ENCODE data around the gene WDR38.

WDR38 gene

DNA sequence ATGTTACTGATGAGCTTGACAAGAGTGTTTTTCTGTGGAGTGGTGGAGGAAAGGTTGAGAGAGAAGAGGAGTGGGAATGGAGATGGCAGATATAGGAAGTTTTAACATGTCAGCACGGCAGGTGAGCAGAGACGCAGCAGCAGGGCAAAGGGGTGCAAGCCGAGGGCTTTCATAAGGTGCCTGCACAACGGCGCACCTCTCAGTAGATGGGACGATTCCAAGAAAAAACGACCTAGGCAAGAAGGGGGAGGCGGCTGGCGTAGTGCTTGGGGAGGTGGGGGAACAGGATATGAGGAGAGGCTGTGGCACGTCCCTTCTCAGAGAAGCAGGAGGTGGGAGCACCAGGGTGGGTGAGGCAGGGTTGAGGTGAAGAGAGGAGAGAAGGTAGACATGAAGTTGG is 33.2 kb downstream of the WDR38 start:
- no peak for DNase-seq

DNA sequence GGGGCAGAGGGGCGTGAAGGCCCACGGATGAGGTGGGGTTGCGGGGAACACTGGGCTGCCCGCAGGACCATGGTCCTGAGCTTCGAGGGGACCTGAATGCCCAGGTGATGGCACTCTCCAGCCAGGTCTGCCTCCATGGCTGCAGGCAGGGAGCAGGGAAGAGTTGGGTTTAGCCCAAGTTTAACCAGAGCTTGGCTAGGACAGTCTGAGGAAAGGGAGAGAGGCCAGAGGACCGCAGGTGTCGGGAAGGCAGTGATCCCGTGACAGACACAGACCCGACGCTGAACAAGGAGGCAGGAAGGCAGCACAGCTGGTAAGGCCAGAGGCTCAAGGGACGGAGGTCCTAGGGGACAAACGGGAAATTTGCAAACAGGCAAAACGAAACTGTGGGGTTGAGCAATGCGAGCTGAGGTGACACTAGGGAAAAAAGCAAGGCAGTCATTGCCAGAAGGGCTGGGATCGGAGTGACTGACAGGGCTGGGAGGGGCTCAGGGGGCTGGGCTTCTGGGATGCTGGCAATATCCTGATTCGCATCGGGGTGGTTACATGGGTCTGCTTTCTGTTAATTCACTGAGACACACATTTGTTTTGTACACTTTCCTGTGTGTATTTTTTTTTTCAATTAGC is 33.7 kb downstream of the WDR38 start:
- no peak for DNase-seq

DNA sequence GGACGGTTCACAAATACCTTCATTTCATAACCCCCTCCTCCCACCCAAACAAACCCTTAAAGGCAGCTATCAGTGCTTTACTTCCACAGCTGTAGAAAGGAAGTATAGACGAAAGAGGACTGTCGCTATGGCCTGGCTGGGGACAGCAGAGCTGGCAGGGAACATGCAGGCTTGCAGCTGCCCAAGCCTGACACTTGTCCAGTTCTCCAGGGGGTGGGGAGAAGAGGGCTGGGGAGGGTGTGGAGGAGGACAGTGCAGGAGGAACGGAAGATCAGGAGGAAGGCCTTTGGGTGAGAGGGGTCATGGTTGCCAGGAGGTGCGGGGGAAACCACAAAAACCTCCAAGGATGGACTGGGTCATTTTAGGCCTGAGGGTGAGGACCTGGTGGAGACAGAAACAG is 34.6 kb downstream of the WDR38 start:
- DNase-seq = no peak

DNA sequence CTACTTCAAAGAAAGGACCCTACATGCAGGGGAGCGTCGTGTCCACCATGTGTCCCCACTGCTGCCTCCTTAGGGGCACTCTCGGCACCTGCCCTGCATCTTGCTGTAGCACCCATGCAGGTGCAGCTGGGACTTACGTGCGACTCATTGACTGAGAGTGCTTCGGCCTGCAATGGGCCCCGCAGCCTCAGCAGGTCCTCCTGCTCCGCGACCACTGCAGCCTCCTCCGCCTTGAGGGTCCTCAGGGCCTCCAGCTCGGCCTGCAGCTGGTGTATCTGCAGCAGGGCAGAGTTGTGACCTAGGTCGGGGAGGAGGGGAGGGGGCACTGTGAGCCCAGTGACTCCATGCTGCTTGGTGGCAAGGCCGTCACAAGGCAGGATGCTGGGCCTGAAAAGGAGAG is 35.7 kb downstream of the WDR38 start:
- no peak for DNase-seq

DNA sequence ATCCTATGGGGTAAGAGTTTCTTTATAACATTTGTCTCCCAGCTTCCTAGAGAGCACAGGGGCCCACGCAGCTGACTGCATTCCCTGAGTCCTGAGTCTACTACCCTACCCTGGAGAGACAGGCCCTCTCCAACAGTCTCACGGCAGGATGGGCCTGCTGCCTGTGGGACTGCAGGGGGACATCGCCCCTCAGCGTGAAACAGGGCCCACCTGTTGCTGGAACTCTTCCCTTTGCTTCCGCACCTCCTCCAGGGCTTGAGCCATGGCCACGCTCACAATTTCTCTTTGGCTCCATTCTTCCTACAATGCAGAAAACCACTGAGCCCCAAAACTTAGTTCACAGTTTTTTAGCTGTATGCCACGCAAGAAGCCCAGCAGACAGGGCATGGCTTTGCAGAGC is 36.9 kb downstream of the WDR38 start:
- no peak for DNase-seq

DNA sequence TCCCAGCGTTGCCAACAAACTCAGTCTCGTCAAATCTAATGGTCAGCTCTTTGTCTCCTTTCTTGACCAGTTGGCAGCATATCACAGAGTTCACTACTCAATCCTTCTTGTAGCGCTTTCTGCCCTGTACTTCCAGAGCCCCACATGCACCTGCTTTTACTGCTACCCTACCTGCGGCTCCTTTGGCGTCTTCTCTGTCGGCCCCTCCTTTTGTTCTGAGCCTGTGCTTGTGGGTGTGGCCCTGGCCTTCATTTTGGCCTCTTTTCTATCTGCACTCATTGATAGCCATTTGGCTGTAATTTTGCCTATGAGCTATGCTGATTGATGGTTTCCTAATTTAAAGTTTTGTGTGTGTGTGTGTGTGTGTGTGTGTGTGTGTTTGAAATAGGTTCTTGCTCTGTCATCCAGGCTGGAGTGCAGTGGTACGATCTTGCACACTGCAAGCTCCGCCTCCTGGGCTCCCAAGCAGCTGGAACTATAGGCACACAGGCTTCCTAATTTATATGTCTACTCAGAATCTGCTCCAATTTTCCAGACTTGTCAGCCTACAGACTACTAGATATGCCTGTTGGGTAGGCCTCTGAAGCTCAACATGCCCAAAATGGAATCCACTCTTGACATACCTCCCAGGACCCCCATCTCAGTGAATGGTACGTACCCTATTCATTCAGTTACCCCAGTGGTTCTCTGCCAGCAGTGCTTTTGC is 40.9 kb downstream of the WDR38 start:
- no peak for DNase-seq

DNA sequence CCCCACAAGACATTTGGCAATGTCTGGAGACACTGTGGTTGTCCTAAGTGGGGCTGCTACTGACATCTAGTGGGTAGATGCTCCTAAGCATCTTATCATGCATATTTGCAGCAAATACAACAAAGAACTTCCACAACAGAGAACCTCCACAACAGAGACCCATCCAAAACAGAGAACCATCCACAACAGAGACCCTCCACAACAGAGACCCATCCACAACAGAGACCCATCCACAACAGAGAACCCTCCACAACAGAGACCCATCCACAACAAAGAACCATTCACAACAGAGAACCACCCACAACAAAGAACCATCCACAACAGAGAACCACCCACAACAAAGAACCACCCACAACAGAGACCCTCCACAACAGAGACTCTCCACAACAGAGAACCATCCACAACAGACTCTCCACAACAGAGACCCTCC is 41.5 kb downstream of the WDR38 start:
- DNase-seq = peak; percentile 30 to 45

DNA sequence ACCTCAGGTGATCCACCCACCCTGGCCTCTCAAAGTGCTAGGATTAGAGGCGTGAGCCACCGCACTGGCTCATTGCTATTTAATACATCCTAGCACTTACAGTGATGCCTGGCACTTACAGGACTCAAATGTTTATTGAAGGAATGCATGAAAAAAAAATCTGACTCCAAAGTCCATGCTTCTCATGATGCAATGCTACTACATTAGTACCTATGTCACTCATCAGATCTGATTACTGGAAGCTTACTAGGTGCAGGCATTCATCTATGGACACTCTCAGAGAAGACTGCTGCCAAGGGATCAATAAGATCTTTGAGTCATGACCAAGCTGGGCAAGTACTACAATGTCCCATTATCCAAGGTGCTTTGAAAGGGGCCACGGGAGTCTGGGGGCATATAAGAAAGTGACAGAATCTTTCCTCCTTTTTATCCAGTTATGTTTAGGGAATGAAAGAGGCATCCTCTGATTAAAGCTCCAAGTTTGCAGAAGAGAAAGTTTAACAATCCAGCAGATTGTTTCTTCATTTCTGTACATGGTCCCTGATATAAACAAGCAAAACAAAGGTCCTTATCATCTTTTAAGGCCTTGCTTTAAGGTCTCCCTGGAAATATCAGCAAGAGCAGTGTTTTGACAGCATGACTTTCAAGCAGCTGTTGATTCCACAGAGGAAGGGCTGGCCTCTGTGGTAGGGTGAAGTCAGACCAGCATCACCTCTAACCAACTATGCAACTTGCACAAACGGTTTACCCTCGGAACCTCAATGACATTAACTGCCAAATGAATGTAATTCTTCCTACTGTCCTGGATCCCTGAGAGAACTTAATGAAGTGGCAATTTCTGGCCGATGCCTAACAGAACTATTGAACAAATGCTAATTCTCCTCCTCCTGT is 44.6 kb downstream of the WDR38 start:
- DNase-seq = no peak

DNA sequence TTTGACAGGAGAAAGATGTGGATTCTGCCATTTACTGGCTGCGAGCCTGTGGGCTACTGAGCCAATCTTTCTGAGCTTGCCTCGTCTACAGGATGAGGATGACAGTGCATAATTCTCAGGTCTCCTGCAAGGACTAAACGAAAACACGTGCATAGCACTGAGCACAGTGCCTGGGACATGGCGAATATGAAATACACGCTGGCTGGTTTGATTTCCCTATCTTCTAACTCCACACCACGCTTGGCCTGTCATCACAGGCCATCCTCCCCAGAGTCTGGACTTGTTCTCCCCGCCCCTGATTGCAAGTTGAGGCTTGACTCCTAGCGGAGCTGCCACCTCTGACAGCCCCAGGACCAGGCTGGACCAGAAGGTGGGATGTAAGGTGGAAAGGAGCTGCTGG is 46.6 kb downstream of the WDR38 start:
- no peak for DNase-seq

- no peak for DNase-seq
These were observed 53.7 kb downstream of the WDR38 start for GRCh38 chr9:124906966-124907365.
